Islet of Langerhans (tissue), 1 donor: Measurements from ENCODE around the gene NKAIN4.

ENCODE experiments used
- FAIRE-seq: peaks from one replicate; lab custom pipeline; 2011; peaks lifted over from hg19 to GRCh38; lab: Jason Lieb, UNC

Gene NKAIN4

DNA sequence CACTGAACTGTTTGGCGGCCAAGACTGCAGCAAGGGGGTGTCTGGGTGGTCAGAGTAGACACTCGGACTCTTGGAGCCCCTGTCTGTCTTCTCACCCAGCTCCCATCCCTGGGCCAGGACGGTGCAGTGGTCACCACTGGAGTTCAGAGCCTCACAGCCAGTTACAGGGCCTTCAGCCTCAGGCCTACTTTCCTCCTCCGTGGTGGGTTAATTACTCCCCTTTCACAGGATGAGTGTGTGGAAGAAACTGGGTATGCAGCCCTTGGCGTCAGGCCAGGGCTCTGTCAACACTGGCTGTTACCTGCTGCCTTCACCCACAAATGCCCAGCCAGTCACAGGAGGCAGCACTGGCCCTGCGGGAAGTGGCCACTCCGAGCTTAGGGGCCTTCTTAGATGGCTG is 36.6 kb downstream of the NKAIN4 start:
- no peak for FAIRE-seq

DNA sequence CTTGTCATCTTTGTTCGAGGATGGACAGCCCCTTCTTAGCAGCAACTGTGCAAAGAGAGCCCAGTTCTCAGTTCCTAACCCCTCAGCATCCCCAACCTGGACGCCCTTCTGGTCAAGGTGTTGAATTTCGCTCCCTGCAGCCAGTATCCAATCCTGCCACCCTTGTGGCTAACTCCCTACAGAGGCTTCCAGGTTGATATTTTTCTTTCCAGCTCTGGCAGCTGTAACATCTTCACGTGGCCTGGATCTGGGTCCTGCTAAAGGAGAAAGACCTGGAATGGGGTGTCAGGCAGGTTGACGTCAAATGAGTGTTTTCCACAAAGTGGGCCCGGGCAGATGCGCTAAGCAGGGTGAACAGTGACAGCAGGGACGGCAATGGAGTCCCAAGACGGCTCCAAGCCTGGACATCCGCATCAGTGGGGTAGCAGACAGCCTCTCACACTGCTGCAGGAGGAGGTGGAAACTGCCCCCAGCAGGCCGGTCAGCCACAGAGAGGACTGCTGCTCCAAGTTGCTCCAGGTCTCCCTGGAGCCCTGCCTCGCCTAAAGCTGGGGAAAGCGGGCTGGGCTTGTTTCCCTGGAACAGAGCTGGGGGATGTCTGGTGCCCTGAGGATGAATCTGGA is 37.3 kb downstream of the NKAIN4 start:
- no peak for FAIRE-seq

DNA sequence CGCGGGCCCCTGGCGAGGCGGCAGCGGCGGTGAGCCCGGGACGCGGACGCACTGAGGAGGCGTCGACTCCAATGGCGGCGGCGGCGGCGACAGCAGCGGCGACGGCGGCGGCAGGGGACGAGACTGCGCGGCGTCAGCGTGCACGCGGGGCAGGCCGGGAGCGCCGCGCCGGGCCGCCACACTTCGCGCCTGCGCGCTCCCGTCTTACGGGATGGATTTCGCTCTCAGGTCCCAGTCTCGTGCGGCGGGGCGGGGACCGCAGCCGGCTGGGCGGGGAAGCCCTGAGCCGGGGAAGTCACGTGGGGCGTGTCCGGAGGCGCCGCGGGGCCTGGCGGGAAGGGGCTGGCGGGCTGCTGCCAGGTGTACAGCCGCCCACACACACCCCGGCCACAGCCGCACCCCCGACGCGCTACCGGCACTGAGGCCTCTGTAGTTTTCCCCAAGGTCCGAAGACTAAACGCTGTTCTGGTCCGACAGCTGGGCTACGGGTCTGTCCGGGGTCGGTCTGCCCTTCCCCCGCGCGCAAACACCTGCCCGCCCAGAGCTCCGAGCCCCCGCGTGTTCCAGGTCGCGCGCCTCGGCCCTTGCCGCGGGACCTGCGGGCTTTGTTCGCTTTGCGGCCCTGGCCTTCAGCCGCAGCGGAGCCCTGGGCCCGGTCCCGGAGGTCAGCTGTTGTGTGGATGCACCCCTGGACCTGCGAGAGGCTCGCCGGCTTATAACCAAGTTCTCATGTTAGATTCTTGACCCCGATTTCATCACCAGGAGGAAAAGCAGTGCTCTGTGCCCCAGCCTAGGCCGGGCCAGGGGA is 38.0 kb downstream of the NKAIN4 start, which contains the start of gene YTHDF1:
Gene YTHDF1, minus strand, starts transcription at position 91 of the 808 bp plus-strand sequence. CDS start 239 bp downstream, outside the sequence.
- FAIRE-seq = no peak

DNA sequence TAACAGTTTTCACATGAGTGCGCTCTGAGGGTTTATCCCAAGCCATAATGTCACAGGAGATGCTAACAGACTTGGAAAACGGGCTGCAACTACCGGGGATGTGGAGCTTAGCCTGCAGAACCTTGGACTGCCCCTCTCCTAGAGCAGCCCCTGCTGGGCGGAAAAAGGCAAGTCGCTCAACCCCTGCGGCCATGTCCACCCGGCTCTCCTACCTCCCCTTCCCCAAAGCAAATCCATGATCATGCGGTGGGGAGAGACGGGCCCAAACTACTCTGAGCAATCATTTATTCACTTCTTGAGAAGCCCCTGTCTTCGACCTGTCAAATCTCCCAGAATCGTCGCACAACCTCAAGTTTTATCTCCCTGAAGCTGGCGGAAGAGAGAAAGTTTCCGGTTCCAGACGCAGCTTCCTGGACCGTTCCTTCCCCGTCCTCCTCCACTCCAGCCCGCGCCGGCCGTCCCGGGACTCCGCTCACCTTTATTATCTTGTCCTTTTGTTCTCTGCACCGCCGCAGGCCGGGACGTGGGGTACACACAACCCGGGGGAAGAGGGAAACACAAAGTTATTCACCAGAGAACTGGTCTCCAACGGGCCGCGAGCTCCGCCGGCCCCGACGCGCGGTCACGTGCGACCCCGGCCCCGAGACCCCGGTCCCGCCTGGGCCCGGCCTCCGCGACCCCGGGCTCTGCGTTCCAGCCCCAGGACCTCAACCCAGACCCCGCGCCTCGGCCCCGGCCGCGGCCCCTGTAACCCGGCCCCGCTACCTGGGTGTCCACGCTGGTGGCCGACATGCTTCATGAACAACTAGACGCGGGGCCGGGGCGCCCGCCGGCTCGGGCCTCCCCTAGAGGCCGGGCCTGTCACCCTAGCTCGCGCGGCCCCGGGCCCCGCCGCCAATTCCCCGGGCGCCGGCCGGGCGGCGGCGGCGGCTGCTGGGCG is 38.9 kb downstream of the NKAIN4 start:
- FAIRE-seq = no peak

DNA sequence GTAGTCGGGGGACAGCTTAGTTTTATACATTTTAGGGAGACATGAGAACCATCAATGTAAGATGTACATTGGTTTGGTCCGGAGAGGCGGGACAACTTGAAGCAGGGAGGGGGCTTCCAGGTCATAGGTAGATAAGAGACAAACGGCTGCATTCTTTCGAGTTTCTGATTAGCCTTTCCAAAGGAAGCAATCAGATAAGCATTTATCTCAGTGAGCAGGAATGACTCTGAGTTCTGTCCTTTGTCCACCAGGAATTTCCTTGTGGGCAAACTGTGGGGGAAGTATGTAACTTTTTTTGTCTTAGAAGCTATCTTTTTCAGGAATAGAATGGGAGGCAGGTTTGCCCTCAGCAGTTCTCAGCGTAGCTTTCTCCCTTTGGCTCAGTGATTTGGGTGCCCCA is 39.7 kb downstream of the NKAIN4 start:
- no peak for FAIRE-seq

DNA sequence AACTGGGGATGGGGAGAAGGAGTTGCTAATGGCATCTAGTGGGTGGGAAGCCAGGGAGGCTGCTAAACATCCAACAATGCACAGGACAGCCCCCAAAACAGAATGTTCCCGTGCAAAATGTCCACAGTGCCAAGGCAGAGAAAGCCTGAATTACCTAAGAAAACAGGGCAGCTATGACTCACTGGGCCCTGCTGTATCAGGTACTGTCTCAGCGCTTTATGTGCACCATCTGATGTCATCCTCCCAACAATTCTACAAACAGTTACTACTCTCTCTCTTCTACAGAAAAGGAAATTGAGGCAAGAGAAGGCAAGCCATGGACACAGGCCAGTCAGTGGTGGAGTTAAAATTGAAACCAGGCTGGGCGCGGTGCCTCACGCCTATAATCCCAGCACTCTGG is 41.5 kb downstream of the NKAIN4 start:
- no peak for FAIRE-seq

DNA sequence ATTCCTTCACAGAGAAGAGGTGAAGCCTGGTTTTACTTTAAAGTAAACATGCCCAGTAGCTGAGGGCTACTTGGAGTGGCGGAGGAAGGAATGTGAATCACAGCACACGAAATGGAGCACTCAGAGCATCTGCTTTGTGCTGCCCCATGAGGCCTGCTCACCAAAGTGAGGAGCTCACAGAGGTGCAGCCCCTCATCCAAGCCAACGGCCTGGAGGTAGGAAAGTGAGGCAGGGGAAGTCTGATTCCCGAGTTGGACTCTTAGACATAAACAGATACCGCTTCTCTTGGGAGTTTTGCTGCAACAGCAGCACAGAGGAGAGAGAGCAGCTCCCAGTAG is 41.9 kb downstream of the NKAIN4 start:
- no peak for FAIRE-seq

DNA sequence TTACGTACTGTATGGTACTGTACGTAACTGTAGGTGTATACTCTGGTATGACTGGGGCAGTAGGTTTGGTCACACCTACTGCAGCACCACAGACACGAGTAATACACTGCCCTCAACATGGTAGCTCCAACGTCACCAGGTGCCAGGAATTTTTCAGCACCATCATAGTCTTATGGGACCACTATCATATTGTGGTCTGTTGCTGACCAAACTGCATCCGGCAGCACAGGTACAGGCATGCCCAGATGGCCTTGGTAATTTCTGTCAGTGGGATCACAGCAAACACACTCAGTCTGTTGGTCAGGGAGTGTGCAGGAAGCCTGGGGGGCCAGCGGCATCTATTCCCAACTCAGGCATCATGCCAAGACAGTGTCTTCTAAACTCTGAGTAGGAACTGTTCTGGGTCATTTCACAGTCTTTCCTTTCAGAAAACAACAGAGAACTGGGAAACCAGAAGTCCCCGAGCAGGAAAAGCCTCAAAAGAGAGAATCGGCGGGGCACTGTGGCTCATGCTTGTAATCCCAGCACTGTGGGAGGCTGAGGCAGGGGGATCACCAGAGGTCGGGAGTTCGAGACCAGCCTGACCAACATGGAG is 44.2 kb downstream of the NKAIN4 start:
- FAIRE-seq = no peak

DNA sequence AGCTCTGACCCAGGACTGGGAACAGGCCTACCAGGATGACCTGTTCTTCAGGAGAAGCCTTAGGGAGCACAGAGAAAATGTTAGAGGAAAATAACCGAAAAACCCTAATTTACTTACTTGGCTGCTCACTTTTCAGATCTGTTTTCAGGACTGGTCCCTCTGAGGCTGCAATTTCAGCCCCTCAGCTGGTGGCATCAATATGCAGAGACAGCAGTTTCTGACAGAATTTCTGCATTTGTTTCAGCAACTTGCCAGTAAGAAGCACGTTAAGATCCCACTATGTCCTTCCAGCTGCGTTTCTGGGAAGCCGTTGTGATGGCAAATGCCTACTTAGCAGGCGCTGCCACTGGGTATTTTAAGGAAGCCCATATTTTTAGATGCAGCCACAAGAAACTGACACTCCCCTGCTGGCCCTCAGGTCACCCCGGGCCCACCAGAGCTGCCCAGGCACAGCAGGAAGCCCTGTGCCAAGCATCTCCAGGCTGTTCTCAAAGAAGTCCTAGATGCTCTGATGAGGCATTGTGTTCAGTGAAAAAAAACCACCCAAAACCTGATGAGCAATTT is 45.8 kb downstream of the NKAIN4 start:
- FAIRE-seq = no peak

DNA sequence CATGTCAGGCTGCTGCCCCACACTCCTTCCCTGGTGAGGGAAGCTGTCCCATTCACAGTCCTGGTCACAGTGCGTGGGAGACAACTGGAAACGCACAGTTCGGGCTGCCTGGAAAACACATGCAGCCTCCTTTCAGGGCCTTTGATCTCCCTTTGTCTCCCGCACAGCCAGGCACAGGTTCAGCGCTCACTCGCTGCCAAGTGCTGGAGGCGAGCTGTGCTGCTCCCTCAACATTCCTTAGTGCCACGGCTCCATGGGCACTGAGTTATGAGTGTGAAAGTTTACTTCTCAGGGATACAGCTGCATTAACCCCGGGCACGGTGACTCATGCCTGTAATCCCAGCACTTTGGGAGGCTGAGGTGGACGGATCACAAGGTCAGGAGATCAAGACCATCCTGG is 47.4 kb downstream of the NKAIN4 start:
- no peak for FAIRE-seq

DNA sequence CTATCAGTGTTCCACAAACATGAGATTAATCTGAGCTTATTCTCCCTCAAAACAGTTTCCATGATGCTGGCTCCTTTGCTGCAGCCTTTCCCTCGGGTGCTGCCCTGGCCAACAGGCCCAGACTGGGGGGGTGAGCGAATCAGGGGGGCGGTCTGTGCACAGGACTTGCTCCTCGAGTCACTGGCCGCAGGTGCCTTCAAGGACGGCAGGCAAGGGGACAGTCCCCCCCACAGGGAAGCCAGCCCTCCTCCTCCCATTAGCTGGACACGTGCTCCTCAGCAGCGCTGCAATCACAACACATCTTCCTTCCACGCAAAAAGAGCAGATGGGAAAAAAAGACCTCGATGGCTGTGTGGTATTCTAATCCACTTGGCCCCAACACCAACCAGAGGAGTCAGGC is 48.4 kb downstream of the NKAIN4 start:
- no peak for FAIRE-seq

DNA sequence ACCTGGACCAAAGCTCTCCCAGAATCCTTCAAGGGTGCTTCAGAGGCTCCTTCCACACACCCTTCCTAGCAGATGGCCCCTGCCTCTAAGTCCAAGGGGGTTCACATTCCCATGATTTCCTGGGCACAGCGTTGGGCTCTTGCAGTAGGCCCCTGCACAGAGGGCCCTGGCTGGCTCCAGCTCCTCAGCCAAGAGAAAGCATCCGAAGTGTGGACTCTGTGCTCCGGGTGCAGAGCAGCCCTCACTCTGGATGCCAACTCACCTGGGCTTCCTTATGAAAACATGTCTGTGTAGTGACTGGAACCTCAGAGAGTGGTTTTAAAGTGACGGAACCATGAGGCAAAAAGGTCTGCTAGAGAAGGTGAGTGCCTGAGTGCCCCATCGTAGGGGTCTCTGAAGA is 49.9 kb downstream of the NKAIN4 start:
- no peak for FAIRE-seq

DNA sequence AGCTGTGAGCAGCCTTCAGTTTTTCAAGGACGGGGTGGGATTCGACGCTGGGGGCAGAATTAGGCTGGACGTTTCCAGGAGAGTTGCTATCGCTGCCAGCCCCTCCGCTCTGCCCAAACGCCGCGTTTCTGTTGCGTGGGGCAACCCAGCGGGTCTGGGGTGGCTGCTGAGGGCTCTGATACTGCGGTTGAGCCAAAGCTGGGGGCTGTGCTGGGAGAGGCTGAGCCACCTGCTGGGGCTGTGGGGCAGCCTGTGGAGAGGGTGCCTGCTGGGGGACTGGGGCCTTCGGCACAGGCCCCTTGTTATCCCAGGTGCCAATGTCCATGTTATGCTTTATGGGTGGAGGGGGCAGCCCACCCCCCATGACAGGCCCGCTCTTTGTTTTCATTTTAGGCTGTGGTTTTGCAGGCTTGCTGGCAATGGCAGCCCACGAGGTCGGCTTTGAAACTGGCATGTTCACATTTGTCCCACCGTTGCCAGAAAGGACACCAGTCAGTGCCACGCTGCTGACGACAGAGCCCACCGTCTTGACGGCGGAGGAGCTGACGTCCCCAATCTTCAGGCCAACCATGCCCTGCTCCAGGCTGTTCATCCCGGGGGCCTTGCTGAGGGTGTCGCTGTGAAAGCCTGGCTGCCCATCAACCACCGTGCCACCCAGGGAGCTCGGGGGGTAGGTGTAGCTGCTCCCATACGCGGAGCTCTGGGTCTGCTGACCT is 51.3 kb downstream of the NKAIN4 start:
- FAIRE-seq = no peak

DNA sequence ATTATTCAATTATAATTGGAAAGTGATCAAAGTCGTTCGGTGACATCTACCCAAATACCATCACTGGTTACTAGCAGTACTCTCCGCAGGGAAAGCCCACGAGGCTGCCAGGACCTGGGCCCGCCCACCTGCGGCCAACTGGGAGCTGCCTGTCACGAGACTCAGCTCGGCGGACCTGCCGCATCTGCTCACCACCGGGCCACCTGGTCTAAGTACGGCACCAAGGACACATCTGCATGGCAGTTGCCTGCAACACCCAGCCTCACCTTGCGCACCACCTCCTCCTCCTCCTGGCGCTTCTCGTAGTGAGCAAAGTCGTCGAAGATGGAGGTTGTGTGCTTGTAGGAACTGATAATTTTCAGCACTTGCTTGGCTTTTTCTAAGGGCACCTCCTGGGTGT is 52.2 kb downstream of the NKAIN4 start:
- no peak for FAIRE-seq

DNA sequence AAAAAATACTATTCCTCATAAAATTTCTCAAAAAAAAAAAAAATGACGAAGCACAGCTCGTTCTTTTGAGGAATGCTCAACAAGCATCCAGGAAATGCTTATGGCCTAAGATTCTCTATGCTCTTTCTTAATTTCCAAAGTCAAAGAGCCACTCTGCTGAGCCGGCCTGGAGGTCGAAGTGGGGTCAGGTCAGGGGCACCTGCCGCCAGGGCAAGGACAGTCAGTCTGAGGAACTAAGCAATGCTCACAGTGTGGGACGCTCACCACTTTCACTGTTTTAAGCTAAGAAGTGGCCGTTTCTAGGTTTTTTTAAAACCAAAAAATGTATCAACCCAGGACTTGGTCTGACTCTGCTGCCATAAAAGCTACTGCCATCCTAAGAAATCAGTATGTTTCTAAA is 55.7 kb downstream of the NKAIN4 start:
- FAIRE-seq = no peak

DNA sequence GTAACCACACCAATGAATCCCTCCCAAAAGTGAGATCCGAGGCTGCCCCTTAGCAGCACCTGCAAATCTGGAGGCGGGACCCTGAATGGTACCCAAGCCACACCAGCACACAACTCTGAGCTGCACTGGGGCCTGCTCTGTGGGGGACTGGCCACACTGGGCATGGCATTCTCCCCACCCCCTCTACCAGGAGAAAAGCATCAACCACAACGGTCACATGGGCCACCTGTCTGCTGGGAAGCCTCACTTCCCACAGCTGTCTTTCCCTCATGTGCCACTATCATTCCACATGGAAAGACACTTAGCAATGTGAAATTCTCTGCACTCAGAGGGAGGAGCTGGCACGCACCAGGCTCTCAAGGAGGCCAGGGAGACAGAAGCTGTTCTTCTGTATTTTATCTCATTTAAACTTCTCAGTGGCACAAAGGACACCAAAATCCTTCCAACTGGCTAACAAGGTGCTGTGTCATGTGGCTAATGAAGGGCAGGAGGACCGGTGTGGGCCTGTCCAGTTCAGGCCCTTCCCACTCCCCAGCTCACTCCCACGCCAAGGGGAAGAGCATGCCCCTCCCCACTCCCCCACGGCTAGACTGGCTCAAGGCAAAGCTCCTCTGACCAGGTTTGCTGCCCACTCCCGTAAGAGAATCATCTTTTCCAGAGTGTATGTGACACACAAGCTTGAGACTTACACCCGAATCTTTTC is 57.3 kb downstream of the NKAIN4 start:
- FAIRE-seq = no peak

DNA sequence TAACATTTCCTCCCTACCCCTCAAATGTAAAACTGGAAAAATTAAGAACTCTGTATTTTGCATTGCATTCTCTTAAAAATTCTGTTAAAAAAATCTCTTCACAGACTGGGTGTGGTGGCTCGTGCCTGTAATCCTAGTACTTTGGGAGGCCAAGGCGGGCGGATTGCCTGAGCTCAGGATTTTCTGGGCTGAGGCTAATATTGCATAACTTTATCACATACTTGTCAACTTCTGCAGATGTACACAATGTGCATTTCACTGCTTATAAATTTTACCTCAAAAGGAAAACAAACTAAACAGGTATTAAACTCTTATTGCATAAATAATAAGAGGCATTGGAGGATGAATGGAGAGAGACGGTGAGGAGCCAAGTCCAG is 59.5 kb downstream of the NKAIN4 start:
- no peak for FAIRE-seq

DNA sequence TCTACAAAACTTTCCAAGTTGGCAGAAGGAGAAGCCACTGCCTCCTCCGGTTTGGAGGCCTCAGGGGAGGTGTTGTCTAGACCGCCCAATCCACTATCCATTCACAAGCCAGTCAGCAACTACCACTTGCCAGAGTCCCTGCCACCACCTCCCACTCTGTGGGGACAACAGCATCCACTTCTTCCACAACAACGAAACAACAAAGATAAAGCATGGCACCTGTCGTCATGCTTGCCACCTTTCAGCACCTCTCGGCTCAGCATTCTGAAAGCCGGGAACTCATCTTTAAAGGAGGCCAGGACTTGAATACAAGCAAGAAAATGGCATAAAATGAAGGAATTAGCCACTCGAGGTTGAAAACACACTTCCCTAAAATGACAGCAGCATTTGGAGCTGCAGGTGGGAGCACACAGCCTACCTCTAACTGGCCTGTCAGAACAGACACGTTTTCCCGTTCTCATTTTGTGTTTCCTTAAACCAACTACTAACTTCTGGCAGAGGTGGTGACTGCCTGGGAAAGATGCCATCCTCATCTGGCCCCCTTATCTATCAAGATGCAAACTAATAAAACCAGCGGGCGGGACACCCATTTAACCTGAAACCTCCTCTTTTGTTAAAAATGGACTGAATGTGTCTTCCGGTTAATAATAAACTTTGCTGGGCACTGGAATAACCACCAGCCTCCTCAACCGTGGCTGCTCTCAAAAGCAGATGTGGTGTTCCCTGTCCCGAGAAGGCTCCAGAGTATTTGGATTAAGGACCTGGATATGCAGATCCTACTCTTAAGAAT is 60.1 kb downstream of the NKAIN4 start:
- no peak for FAIRE-seq

DNA sequence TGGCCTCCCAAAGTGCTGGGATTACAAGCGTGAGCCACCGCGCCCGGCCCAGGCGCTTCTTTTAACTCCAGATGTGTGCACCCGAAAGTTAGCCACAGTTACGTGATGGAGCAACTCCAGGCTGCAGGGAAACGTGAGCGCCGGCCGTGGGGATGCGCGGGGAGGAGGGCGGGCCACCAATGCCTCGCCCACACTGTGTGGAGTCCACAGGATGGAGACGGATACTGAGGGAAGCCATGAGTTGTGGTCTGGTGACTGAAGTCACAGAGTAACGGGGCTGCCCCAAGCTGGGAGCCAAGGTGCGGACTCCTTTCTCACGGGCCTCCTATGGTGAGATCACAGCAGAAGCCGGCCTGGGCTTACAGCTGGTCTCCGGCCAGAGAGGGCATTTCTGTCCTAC is 61.5 kb downstream of the NKAIN4 start:
- FAIRE-seq = no peak

DNA sequence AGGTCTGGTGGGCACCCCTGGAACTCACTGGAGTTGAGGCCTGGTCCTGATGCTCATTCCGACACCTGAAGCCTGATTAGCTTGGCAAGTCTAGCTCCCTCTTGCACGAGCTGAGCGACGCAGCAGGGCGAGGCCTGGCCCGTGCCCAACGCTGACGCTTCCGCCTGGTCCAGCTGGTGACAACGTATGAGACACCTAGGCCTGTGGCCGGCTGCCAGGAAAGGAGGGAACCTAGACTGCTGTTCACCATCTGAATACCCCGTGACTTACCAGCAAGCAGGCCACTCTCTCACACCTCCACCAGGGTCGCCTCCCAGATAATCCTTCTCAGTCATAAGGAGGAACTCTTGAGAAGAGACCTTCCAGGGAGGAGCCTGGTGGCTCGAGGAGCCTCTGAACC is 62.9 kb downstream of the NKAIN4 start:
- no peak for FAIRE-seq
